ENCODE data around the gene KDM4B. TPM values are rescaled to one million over a fixed set of nuclear protein-coding genes. Genes with fewer than 3 reads are reported as not detected.

Gene KDM4B
- total RNA-seq, 1 experiment from 2014 or later: 35.9 TPM

DNA sequence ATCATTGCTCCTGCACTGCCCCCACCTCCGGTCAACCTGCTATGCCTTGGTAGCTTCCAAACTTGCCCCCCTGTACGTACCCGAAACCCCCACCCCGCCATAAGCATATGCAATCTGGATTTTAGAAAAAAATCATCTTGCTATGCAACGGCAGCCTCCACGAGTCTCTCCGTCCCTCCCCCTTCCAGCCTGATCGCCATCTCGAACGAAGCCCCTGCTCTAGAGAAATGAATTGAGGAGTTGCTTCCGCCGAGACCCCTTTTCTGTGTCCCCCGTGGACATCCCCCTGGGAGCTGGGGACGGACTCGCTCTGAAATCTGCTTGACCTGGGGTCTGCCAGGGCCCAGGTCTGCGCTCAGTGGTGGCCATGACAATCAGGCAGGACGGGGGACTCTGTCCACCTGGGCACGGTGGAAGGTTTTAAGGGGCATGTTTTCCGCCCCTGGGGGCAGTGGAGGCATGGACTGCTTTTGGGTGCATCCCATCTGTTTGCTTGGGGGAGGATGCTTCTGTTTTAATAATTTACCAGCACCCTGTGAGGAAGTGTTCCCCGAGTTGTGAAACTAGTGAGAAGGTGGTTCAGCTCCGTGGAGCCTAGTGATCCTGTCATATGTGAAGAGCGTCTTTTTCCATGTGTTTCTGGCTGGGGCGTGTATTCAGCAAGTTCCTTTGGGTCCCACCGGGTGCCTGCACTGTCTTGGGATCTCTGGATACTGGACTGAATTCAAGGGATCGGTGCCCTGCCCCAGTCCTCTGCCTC, 1.0 kb downstream of the KDM4B start:
- DNase-seq (ENCODE audit: low read depth, low spot score) (no peak), ATAC-seq (no peak)
- Histone ChIP-seq H3K27ac (ENCODE audit: low read depth, low read length) (peak overlapping the region; percentile 8; the same call in 1 of the 2 replicates), H3K9me3 (ENCODE audit: control insufficient read depth in 1 of 2, insufficient read depth in 1 of 2, low read depth in 1 of 2, low read length in 2 of 2) (no peaks in the 10 kb centered on the region), H3K9me2 (ENCODE audit: insufficient read depth) (no peaks in the 10 kb centered on the region), H3K36me3 (ENCODE audit: control insufficient read depth in 1 of 2, insufficient read depth in 2 of 2, low read length in 2 of 2) (no peaks in the 10 kb centered on the region), H3K4me3 (replicated peaks in 1 of 2; ENCODE audit: low read depth in 1 of 2, low read length in 2 of 2) (peak overlapping the region; percentile 67 to 76), H3K27me3 (ENCODE audit: insufficient read depth, low read length) (no peaks in the 10 kb centered on the region), H4K20me1 (ENCODE audit: insufficient read depth) (no peaks in the 10 kb centered on the region), H2AFZ (ENCODE audit: low read depth, low read length, poor library complexity, severe bottlenecking) (no peak overlapping the region), H3K9ac (ENCODE audit: low read length) (peak overlapping the region; percentile 53), H3K79me2 (ENCODE audit: insufficient read depth, low read length) (peaks cover 43% of the 10 kb centered on the region), H3K4me2 (ENCODE audit: low read length) (peak overlapping the region; percentile 98), H3K4me1 (ENCODE audit: control insufficient read depth in 1 of 2, insufficient read depth in 2 of 2, low read length in 2 of 2) (peaks cover 47 to 68% of the 10 kb centered on the region in 2 experiments)
- TF ChIP-seq YY1 (IDR thresholded peaks at IDR 0.05; ENCODE audit: extremely low read depth, insufficient replicate concordance, low read depth, low read length) (no peak), POLR2AphosphoS5 (IDR thresholded peaks at IDR 0.05; ENCODE audit: low read depth, low read length) (no peak; the same call in 1 of the 2 replicates), SIN3A (IDR thresholded peaks at IDR 0.05; ENCODE audit: low read depth) (no peak), FOSL1 (IDR thresholded peaks at IDR 0.05; ENCODE audit: low read depth) (no peak), CEBPB (IDR thresholded peaks at IDR 0.05; ENCODE audit: low read depth) (no peak), CBX3 (IDR thresholded peaks at IDR 0.05; ENCODE audit: low read depth) (no peak), TCF7L2 (IDR thresholded peaks at IDR 0.05; ENCODE audit: borderline replicate concordance, extremely low read depth, insufficient read depth, insufficient read length) (no peak), JUND (IDR thresholded peaks at IDR 0.05) (no peak), SRF (IDR thresholded peaks at IDR 0.05; ENCODE audit: low read depth) (no peak), RAD21 (IDR thresholded peaks at IDR 0.05; ENCODE audit: low read depth) (no peak), EZH2 (IDR thresholded peaks at IDR 0.05) (no peak), POLR2A (IDR thresholded peaks at IDR 0.05; ENCODE audit: borderline replicate concordance, extremely low read depth, insufficient read depth, insufficient read length) (no peak), ZNF274 (IDR thresholded peaks at IDR 0.05; ENCODE audit: low read depth, low read length) (no peak), SP1 (IDR thresholded peaks at IDR 0.05; ENCODE audit: low read depth) (no peak), ELF1 (IDR thresholded peaks at IDR 0.05; ENCODE audit: borderline replicate concordance, low read depth) (no peak)
- TF ChIP-seq, protein P1, sequence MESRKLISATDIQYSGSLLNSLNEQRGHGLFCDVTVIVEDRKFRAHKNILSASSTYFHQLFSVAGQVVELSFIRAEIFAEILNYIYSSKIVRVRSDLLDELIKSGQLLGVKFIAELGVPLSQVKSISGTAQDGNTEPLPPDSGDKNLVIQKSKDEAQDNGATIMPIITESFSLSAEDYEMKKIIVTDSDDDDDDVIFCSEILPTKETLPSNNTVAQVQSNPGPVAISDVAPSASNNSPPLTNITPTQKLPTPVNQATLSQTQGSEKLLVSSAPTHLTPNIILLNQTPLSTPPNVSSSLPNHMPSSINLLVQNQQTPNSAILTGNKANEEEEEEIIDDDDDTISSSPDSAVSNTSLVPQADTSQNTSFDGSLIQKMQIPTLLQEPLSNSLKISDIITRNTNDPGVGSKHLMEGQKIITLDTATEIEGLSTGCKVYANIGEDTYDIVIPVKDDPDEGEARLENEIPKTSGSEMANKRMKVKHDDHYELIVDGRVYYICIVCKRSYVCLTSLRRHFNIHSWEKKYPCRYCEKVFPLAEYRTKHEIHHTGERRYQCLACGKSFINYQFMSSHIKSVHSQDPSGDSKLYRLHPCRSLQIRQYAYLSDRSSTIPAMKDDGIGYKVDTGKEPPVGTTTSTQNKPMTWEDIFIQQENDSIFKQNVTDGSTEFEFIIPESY (IDR thresholded peaks at IDR 0.05; ENCODE audit: extremely low read depth, insufficient replicate concordance, low read length): no peak
- TF ChIP-seq, protein P2, sequence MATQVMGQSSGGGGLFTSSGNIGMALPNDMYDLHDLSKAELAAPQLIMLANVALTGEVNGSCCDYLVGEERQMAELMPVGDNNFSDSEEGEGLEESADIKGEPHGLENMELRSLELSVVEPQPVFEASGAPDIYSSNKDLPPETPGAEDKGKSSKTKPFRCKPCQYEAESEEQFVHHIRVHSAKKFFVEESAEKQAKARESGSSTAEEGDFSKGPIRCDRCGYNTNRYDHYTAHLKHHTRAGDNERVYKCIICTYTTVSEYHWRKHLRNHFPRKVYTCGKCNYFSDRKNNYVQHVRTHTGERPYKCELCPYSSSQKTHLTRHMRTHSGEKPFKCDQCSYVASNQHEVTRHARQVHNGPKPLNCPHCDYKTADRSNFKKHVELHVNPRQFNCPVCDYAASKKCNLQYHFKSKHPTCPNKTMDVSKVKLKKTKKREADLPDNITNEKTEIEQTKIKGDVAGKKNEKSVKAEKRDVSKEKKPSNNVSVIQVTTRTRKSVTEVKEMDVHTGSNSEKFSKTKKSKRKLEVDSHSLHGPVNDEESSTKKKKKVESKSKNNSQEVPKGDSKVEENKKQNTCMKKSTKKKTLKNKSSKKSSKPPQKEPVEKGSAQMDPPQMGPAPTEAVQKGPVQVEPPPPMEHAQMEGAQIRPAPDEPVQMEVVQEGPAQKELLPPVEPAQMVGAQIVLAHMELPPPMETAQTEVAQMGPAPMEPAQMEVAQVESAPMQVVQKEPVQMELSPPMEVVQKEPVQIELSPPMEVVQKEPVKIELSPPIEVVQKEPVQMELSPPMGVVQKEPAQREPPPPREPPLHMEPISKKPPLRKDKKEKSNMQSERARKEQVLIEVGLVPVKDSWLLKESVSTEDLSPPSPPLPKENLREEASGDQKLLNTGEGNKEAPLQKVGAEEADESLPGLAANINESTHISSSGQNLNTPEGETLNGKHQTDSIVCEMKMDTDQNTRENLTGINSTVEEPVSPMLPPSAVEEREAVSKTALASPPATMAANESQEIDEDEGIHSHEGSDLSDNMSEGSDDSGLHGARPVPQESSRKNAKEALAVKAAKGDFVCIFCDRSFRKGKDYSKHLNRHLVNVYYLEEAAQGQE (IDR thresholded peaks at IDR 0.05; ENCODE audit: low read depth): no peak
- TF ChIP-seq, protein P3, sequence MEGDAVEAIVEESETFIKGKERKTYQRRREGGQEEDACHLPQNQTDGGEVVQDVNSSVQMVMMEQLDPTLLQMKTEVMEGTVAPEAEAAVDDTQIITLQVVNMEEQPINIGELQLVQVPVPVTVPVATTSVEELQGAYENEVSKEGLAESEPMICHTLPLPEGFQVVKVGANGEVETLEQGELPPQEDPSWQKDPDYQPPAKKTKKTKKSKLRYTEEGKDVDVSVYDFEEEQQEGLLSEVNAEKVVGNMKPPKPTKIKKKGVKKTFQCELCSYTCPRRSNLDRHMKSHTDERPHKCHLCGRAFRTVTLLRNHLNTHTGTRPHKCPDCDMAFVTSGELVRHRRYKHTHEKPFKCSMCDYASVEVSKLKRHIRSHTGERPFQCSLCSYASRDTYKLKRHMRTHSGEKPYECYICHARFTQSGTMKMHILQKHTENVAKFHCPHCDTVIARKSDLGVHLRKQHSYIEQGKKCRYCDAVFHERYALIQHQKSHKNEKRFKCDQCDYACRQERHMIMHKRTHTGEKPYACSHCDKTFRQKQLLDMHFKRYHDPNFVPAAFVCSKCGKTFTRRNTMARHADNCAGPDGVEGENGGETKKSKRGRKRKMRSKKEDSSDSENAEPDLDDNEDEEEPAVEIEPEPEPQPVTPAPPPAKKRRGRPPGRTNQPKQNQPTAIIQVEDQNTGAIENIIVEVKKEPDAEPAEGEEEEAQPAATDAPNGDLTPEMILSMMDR (IDR thresholded peaks at IDR 0.05 in 2 of 3, conservative IDR thresholded peaks at IDR 0.05 in 1 of 3; ENCODE audit: borderline replicate concordance in 1 of 3, insufficient read depth in 1 of 3, low read depth in 2 of 3, low read length in 2 of 3): no peak
- TF ChIP-seq, protein P4, sequence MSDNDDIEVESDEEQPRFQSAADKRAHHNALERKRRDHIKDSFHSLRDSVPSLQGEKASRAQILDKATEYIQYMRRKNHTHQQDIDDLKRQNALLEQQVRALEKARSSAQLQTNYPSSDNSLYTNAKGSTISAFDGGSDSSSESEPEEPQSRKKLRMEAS (IDR thresholded peaks at IDR 0.05): no peak
- ChIA-PET RAD21 (ENCODE audit: low non-redundant PET in 1 of 2, low total read pairs in 2 of 2, uncharacterized antibody in 2 of 2, unreplicated experiment in 2 of 2) (no interaction called here), CTCF (interaction anchor here (1.0 to 1.5 kb wide), 2 partner anchors 57 to 61 kb away, joined by 3 to 5 read pairs; no protein-coding TSS in a partner anchor), POLR2A (interaction anchor here (1.1 to 2.7 kb wide), 3 partner anchors 10 to 100 kb away, joined by 3 to 14 read pairs (median 4); no protein-coding TSS in a partner anchor)
- BruUV-seq (replicated peaks): TSS peak; percentile 61
- intact Hi-C loops (cut with micrococcal nuclease): loop anchor here (2.0 to 10.0 kb wide), 4 partner anchors 58 to 245 kb away; partner anchors contain the start of gene DPP9

All from HCT116 (cell line).